ENCODE measurements around the gene COL4A1.
"Not testable (repeated sequence)": the region's sequence is repeated elsewhere in the genome, so short reads cannot be mapped to it uniquely, and the experiment has no call there.

The COL4A1 gene

DNA sequence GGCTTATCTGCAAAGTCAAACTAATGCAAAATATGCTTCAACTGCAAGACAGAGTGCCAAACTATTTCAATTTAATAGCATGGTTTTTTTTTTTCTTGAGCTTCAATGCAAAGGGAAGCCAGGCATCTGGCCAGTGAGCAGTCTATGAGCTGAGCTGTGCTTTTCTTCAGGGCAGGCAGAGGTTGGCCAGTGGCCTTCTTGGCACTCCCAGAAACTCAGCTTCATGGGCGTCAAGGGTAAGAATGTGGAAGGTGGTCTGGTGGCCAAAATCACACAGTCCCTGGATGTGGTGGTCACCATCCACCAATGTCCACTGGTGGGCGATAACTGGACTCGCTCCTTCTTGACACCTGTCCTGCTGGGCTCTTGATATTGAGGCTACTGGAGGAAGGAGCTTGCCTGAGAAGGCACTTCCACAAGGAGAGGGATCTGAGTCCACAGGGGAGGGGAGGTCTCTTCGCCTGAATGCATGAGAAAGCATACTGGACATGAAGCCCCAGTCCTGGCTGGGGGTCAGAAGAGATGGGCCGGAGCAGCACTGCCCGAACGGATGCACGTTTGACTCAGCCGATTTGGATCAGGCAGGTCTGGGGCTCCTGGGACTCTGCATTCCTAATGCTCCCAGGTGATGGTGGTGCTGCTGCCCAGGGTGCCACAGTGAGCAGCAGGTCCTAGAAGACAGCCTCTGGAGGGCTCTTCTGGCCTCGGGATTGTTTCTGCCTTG is 17.2 kb upstream of the COL4A1 start:
- Histone ChIP-seq H3K27me3 (ENCODE audit: control insufficient read depth, insufficient read depth, low read length, poor library complexity, severe bottlenecking) (no peaks in the 10 kb centered on the region), H3K36me3 (ENCODE audit: control insufficient read depth, insufficient read depth, low read length) (no peaks in the 10 kb centered on the region), H3K27ac (ENCODE audit: insufficient read depth, low read depth, low read length, poor library complexity, severe bottlenecking) (no peak overlapping the region), H3K9me3 (ENCODE audit: control insufficient read depth, low read length) (no peaks in the 10 kb centered on the region), H3K4me3 (ENCODE audit: insufficient read depth, low read depth, low read length) (no peak overlapping the region), H3K4me1 (ENCODE audit: control insufficient read depth, insufficient read depth, low read length) (peaks cover 21% of the 10 kb centered on the region)
- WGBS, 2 experiments: 93 to 94% methylated on average over 10 of the region's 10 CpGs

DNA sequence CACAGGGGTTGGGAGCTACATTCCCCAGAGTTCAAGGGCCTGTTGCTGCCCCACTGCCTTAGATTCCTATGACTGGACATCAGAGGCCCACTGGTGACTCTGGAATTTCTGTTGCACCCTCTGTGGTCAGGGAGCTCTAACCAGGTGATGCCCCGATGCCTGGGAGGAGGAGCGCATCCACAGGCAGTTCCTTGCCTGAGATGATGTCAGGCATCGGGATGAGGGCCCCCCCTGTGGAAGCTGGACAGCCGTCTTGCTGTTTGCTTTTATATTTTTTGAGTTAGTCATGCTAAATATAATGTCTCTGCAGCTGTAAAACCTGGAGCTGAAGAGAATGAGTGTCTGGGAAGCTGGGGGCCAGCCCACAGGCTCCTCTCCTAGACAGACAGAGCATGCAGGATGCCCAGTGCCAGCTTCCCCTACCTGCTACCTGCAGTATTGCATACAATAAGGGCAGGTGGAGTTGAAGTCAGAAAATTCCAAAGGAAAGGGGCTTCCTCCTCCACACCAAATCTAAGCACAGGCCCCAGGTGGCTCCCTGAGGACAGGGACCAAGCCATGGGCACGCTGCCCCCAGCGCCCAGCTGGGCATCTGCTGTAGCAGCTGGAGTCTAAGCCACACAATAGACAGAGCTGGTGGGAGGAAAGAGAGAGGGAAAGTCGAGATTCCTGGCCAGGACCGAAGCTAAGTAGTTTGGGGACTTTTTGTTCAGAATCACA is 16.4 kb upstream of the COL4A1 start:
- Histone ChIP-seq H3K4me3 (ENCODE audit: insufficient read depth, low read depth, low read length) (no peak overlapping the region), H3K9me3 (ENCODE audit: control insufficient read depth, low read length) (no peaks in the 10 kb centered on the region), H3K27ac (ENCODE audit: insufficient read depth, low read depth, low read length, poor library complexity, severe bottlenecking) (no peak overlapping the region), H3K27me3 (ENCODE audit: control insufficient read depth, insufficient read depth, low read length, poor library complexity, severe bottlenecking) (no peaks in the 10 kb centered on the region), H3K4me1 (ENCODE audit: control insufficient read depth, insufficient read depth, low read length) (peaks cover 21% of the 10 kb centered on the region), H3K36me3 (ENCODE audit: control insufficient read depth, insufficient read depth, low read length) (no peaks in the 10 kb centered on the region)
- WGBS, 2 experiments: 81 to 82% methylated on average over 8 of the region's 8 CpGs

DNA sequence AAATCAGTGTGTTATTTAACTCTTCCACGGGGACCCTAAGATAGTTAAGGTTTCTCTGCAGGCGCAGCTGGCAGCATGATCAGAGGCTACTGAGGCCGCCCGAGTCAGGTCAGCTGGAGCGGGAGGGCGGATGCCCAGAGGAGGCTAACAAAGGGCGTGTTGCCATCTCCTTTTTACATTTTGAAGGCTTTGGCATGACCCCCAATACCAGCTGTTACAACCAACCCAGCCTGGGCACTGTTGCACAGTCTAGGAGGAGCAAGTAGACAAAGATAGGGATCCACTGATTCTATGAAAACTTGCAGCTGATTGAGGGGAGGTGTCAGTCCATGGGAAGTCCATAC is 15.8 kb upstream of the COL4A1 start:
- no peak overlapping the region for H3K27ac ChIP-seq (ENCODE audit: insufficient read depth, low read depth, low read length, poor library complexity, severe bottlenecking)
- H3K4me1 ChIP-seq (ENCODE audit: control insufficient read depth, insufficient read depth, low read length): peaks cover 21% of the 10 kb centered on the region
- H3K4me3 ChIP-seq (ENCODE audit: insufficient read depth, low read depth, low read length): no peak overlapping the region
- no peaks in the 10 kb centered on the region for H3K36me3 ChIP-seq (ENCODE audit: control insufficient read depth, insufficient read depth, low read length)
- no peaks in the 10 kb centered on the region for H3K27me3 ChIP-seq (ENCODE audit: control insufficient read depth, insufficient read depth, low read length, poor library complexity, severe bottlenecking)
- 95 to 96% methylated on average over 7 of the region's 7 CpGs for WGBS, 2 experiments
- H3K9me3 ChIP-seq (ENCODE audit: control insufficient read depth, low read length): no peaks in the 10 kb centered on the region

DNA sequence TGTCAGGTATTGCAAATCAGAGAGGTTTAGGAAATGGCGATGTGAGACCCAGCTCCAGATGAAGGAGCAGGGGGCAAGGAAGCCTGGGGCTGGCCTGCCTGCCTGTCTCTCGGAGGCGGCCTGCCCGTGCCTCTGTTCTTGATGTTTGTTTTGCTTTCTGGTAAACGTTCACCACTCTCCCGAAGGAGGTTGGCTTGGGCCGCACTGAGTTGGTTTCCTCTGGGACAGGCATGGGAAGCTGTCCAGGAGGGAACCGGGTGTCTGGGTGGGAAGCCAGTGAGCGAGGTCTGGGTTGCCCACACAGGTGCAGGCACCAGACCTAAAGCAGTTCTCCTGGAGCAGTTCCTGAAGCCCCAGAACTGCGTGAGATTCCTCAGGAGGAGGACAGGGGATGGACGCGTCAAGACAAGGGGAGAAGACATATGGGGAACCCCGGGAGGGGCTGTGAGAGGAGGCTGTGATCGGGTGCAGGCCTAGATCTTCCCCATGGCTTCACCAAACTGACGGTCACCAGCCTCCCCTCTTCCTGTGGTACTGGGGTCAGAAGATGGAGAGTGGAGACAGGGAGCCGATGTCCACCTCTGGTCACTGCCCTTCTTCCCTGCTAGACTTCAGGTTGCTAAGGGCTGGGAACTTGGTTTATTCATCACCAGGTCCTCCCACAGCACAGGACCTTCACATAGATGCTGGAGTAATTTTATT is 15.3 kb upstream of the COL4A1 start:
- 96% methylated on average over 16 of the region's 16 CpGs for WGBS, 2 experiments
- no peak overlapping the region for H3K27ac ChIP-seq (ENCODE audit: insufficient read depth, low read depth, low read length, poor library complexity, severe bottlenecking)
- H3K36me3 ChIP-seq (ENCODE audit: control insufficient read depth, insufficient read depth, low read length): peaks cover 1% of the 10 kb centered on the region

DNA sequence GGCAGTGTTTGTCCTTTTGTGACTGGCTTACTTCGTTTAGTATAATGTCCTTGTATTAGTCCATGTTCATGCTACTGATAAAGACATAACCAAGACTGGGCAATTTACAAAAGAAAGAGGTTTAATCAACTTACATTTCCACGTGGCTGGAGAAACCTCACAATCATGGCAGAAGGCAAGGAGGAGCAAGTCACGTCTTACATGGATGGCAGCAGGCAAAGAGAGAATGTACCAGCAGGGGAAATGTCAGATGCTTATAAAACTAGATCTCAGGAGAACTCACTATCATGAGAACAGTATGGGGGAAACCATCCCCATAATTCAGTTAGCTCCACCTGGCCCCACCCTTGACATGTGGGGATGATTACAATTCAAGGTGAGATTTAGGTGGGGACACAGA is 14.6 kb upstream of the COL4A1 start:
- not testable (repeated sequence) for H3K4me3 ChIP-seq (ENCODE audit: insufficient read depth, low read depth, low read length); H3K36me3 ChIP-seq (ENCODE audit: control insufficient read depth, insufficient read depth, low read length); H3K9me3 ChIP-seq (ENCODE audit: control insufficient read depth, low read length); H3K4me1 ChIP-seq (ENCODE audit: control insufficient read depth, insufficient read depth, low read length); H3K27ac ChIP-seq (ENCODE audit: insufficient read depth, low read depth, low read length, poor library complexity, severe bottlenecking); H3K27me3 ChIP-seq (ENCODE audit: control insufficient read depth, insufficient read depth, low read length, poor library complexity, severe bottlenecking)
- 87 to 89% methylated on average over 3 of the region's 3 CpGs for WGBS, 2 experiments

More for the DNA sequence above, 15.3 kb upstream of the COL4A1 start:
- no peak overlapping the region for H3K4me3 ChIP-seq (ENCODE audit: insufficient read depth, low read depth, low read length)
- H3K9me3 ChIP-seq (ENCODE audit: control insufficient read depth, low read length): no peaks in the 10 kb centered on the region
- H3K27me3 ChIP-seq (ENCODE audit: control insufficient read depth, insufficient read depth, low read length, poor library complexity, severe bottlenecking): no peaks in the 10 kb centered on the region
- peaks cover 17% of the 10 kb centered on the region for H3K4me1 ChIP-seq (ENCODE audit: control insufficient read depth, insufficient read depth, low read length)

DNA sequence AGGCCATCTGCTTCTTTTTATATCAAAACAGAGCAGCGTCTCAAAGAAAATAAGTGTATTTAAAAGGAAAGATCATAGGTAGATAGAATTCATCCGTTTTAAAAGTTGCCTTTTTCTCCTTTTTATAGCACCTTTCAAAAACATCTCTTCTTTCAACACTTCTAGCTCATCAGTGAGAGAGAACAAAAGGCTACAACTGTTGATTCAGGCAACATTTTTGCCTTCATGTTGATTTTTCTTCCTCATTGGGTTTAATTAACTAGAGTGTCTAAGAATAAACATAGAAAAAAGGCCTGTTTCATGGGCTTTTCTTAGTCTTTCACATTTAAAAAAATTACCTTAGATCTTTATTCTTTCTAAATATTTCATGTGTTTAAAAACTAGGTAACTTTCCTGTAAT is 13.7 kb upstream of the COL4A1 start:
- WGBS, 2 experiments: 33% methylated on average over 1 of the region's 2 CpGs; no CpG with 5 or more reads in 1 of the 2 experiments
- H3K36me3 ChIP-seq (ENCODE audit: control insufficient read depth, insufficient read depth, low read length): peaks cover 6% of the 10 kb centered on the region
- H3K27me3 ChIP-seq (ENCODE audit: control insufficient read depth, insufficient read depth, low read length, poor library complexity, severe bottlenecking): no peaks in the 10 kb centered on the region
- H3K4me1 ChIP-seq (ENCODE audit: control insufficient read depth, insufficient read depth, low read length): peaks cover 2% of the 10 kb centered on the region
- H3K4me3 ChIP-seq (ENCODE audit: insufficient read depth, low read depth, low read length): no peak overlapping the region
- no peak overlapping the region for H3K27ac ChIP-seq (ENCODE audit: insufficient read depth, low read depth, low read length, poor library complexity, severe bottlenecking)
- H3K9me3 ChIP-seq (ENCODE audit: control insufficient read depth, low read length): no peaks in the 10 kb centered on the region

DNA sequence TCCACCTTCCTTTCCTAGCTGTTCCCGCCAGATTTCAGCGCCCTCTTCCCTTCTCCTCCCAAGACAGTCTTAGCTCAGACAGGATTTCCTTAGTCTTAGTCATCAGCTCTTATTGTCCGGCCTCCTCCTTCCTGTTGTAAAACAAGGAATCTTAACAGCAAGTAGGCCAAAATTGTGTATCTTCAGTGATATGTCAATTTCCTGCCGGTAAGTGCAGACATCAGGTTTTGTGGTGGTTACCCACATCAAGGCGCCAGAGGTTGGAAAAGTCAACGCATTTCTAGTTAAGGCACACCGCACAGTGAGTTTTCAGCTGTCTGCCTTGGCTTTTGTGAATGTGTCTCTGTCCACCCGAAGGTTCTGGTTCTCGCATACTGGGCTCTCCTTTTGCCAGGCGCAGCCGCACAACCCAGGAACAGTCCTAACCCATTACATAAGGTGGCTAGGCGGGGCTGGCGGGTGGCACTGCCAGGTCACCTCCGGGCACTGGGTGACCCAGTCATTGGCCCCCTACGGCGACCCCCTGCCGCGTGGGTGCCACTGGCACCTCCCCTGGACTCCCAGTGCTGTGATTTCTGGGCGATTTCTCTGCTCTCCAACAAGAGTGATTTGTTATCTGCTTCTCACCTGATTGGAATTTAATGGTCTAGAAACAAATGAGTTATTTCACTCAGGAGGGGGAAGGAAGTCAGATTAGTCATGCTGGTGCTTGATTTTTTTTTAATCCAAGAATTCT is 13.0 kb upstream of the COL4A1 start:
- Histone ChIP-seq H3K36me3 (ENCODE audit: control insufficient read depth, insufficient read depth, low read length) (peaks cover 6% of the 10 kb centered on the region), H3K27me3 (ENCODE audit: control insufficient read depth, insufficient read depth, low read length, poor library complexity, severe bottlenecking) (no peaks in the 10 kb centered on the region), H3K9me3 (ENCODE audit: control insufficient read depth, low read length) (no peaks in the 10 kb centered on the region), H3K27ac (ENCODE audit: insufficient read depth, low read depth, low read length, poor library complexity, severe bottlenecking) (no peak overlapping the region), H3K4me1 (ENCODE audit: control insufficient read depth, insufficient read depth, low read length) (peaks cover 2% of the 10 kb centered on the region), H3K4me3 (ENCODE audit: insufficient read depth, low read depth, low read length) (no peak overlapping the region)
- WGBS, 2 experiments: 92% methylated on average over 19 of the region's 19 CpGs

DNA sequence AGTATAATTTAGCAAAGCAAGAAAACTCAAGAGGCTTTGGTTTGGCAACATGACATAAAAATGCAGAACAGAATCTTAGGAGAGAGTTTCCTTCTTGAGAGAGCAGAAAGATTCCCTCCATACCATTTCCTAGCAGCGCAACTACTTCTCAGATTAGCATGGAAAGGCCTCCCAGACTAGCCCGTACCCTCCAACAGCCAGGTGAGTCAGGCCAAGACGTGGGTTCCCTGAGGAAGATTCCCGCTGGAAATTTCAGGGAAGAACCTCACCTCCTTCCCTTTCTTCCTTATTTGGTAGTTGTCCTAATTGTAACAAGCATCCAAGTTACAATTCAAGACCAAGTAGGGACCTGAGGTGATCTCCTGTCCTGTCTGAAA is 12.4 kb upstream of the COL4A1 start:
- no peak overlapping the region for H3K4me3 ChIP-seq (ENCODE audit: insufficient read depth, low read depth, low read length)
- peaks cover 6% of the 10 kb centered on the region for H3K36me3 ChIP-seq (ENCODE audit: control insufficient read depth, insufficient read depth, low read length)
- no peak overlapping the region for H3K27ac ChIP-seq (ENCODE audit: insufficient read depth, low read depth, low read length, poor library complexity, severe bottlenecking)
- peaks cover under 1% of the 10 kb centered on the region for H3K4me1 ChIP-seq (ENCODE audit: control insufficient read depth, insufficient read depth, low read length)
- WGBS, 2 experiments: 84 to 91% methylated on average over 4 of the region's 4 CpGs
- no peaks in the 10 kb centered on the region for H3K27me3 ChIP-seq (ENCODE audit: control insufficient read depth, insufficient read depth, low read length, poor library complexity, severe bottlenecking)
- H3K9me3 ChIP-seq (ENCODE audit: control insufficient read depth, low read length): no peaks in the 10 kb centered on the region

DNA sequence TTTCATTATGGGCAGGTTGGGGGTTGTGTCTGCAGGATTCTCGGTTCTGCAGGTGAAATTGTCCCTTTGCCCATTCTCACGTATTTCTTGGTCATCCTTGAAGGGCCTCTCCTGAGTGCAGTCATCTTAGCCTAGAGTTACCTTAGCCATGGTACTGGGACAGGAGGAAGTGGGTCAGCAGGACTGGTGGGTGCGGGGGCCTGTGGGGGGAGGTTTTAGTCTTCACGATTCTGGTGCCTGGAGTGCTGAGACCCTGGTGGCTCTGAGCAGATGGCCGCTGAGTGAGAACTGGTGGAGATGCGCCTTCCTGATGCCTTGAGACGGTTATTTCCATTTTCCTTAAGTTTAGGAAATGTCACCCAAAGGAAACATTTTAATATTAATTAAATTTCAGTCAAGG is 12.0 kb upstream of the COL4A1 start:
- Histone ChIP-seq H3K36me3 (ENCODE audit: control insufficient read depth, insufficient read depth, low read length) (peaks cover 6% of the 10 kb centered on the region), H3K4me1 (ENCODE audit: control insufficient read depth, insufficient read depth, low read length) (peaks cover 2% of the 10 kb centered on the region), H3K27ac (ENCODE audit: insufficient read depth, low read depth, low read length, poor library complexity, severe bottlenecking) (no peak overlapping the region)

More for the DNA sequence above, 12.0 kb upstream of the COL4A1 start:
- Histone ChIP-seq H3K4me3 (ENCODE audit: insufficient read depth, low read depth, low read length) (no peak overlapping the region), H3K9me3 (ENCODE audit: control insufficient read depth, low read length) (no peaks in the 10 kb centered on the region), H3K27me3 (ENCODE audit: control insufficient read depth, insufficient read depth, low read length, poor library complexity, severe bottlenecking) (no peaks in the 10 kb centered on the region)
- 78 to 81% methylated on average over 7 of the region's 7 CpGs for WGBS, 2 experiments

Measured in ectodermal cell (in vitro differentiated cells).